ENCODE results near the gene HLA-DPB1.

HLA-DPB1 gene

GRCh38 chr6:33136310-33136900 lies 60.6 kb downstream of the HLA-DPB1 start:
- DNase-seq (ENCODE audit: low spot score), result no peak
